Endothelial cell of umbilical vein (primary cell): ENCODE measurements around the gene YTHDC1.

Source experiments
- EZH2 ChIP-seq: IDR thresholded peaks from 2 replicates; pipeline ENCODE4 v1.6.1; 2012; ENCODE audit warnings: borderline replicate concordance, low read depth, mild to moderate bottlenecking, moderate library complexity, low read length, inconsistent platforms; ENCODE audit not compliant: severe bottlenecking
- POLR2A ChIP-seq: IDR thresholded peaks from 2 replicates; pipeline ENCODE4 v1.6.1; 2012; ENCODE audit warnings: low read depth, mild to moderate bottlenecking, control low read depth, low read length
- TF ChIP-seq, protein P1 (sequence below), 2 donors: IDR thresholded peaks; 1 replicate in 1 of 2; 2 replicates in 1 of 2; pipeline ENCODE4 v1.5.1; 2011; ENCODE audit warnings: low read length in 2 of 2, mild to moderate bottlenecking in 2 of 2, moderate library complexity in 2 of 2, control low read depth in 1 of 2, inconsistent platforms in 1 of 2, low read depth in 1 of 2; ENCODE audit not compliant: insufficient read depth in 1 of 2; ENCODE audit errors: extremely low read depth in 1 of 2
- TF ChIP-seq, protein P2 (sequence below): IDR thresholded peaks from 2 replicates; pipeline ENCODE4 v1.6.1; 2011; ENCODE audit not compliant: insufficient read depth, insufficient read length

DNA sequence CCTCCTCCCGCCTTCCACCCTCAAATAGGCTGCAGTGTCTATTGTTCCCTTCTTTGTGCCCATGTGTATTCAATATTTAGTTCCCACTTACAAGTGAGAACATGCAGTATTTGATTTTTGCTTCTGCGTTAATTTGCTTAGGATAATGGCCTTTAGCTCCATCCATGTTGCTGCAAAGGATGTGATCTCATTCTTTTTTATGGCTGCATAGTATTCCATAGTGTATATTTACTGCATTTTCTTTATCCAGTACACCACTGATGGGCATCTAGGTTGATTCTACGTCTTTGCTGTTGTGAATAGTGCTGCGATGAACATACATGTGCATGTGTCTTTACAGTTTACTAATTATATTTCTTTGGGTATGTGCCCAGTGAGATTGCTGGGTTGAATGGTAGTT is 52.8 kb downstream of the YTHDC1 start:
- TF ChIP-seq EZH2 (no peak), POLR2A (no peak)
- TF ChIP-seq, protein P1, sequence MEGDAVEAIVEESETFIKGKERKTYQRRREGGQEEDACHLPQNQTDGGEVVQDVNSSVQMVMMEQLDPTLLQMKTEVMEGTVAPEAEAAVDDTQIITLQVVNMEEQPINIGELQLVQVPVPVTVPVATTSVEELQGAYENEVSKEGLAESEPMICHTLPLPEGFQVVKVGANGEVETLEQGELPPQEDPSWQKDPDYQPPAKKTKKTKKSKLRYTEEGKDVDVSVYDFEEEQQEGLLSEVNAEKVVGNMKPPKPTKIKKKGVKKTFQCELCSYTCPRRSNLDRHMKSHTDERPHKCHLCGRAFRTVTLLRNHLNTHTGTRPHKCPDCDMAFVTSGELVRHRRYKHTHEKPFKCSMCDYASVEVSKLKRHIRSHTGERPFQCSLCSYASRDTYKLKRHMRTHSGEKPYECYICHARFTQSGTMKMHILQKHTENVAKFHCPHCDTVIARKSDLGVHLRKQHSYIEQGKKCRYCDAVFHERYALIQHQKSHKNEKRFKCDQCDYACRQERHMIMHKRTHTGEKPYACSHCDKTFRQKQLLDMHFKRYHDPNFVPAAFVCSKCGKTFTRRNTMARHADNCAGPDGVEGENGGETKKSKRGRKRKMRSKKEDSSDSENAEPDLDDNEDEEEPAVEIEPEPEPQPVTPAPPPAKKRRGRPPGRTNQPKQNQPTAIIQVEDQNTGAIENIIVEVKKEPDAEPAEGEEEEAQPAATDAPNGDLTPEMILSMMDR (IDR thresholded peaks at IDR 0.05; ENCODE audit: extremely low read depth in 1 of 2, insufficient read depth in 1 of 2, low read depth in 1 of 2, low read length in 2 of 2), result no peak
- TF ChIP-seq, protein P2, sequence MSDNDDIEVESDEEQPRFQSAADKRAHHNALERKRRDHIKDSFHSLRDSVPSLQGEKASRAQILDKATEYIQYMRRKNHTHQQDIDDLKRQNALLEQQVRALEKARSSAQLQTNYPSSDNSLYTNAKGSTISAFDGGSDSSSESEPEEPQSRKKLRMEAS, result no peak
